H1 (cell line): ENCODE results near the gene GPSM1. TPM values are rescaled to one million over a fixed set of nuclear protein-coding genes. Genes with fewer than 3 reads are reported as not detected.

Experiments
- MAX ChIP-seq: IDR thresholded peaks from 2 replicates; pipeline ENCODE4 v1.6.1; 2012; ENCODE audit warnings: inconsistent platforms
- RNF2 ChIP-seq: fragments of 200-900, 300-1000 bp; sonication (generic); IDR thresholded peaks from 2 replicates; pipeline ENCODE4 v1.7.1; 2016; ENCODE audit warnings: borderline replicate concordance, low read depth, mild to moderate bottlenecking, antibody characterized with exemption, low read length; ENCODE audit not compliant: poor library complexity, severe bottlenecking; ENCODE audit errors: missing control alignments
- polyA plus RNA-seq, 7 experiments: library from polyadenylated mRNA; depleted of rRNA in 3 of 7; stranded (reverse) in 5 of 7; unstranded in 2 of 7; fragments of >200 nt in 5 of 7; fragments of 200-250 nt in 2 of 7; gene quantifications; 1 replicate in 5 of 7; 2 replicates in 1 of 7; 4 replicates in 1 of 7; pipeline versions ENCODE4 v1.2.1 to v1.2.3, GENCODE V29; 2011 to 2013; ENCODE audit warnings: missing spikeins in 2 of 7, mixed read lengths in 2 of 7
- total RNA-seq: library from RNA; stranded (reverse); fragmentation: NEBNext Ultra II Directional; extraction: Animal tissue kit (Norgen Biotek cat#: 25700); gene quantifications from 2 replicates; pipeline ENCODE4 v1.2.1, GENCODE V29; 2021

GPSM1 gene
- total and polyA plus RNA-seq, 2 of the 8 experiments (the other 6 are each of a cell fraction or from before 2014, with no cell fraction given), result 12.8 to 18.0 TPM

DNA sequence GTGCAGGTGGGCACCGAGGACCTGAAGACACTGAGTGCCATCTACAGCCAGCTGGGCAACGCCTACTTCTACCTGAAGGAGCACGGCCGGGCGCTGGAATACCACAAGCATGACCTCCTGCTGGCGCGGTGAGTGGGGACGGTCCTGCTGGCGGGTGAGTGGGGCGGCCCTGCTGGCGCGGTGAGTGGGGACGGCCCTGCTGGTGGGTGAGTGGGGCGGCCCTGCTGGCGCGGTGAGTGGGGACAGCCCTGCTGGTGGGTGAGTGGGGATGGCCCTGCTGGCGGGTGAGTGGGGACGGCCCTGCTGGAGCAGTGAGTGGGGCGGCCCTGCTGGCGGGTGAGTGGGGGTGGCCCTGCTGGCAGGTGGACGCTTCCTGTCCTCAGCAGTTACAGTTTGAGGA lies 7.2 kb downstream of the GPSM1 start (continued):
- TF ChIP-seq MAX (no peak), RNF2 (no peak)
- TF ChIP-seq, all 59 proteins: peak for 0
